H7 (cell line): Measurements from ENCODE around the gene CTNNA3. TPM values are rescaled to one million over a fixed set of nuclear protein-coding genes. Genes with fewer than 3 reads are reported as not detected.

Experiments
- DNase-seq: peaks from one replicate; pipeline ENCODE4 v3.0.0; 2012
- H3K27me3 ChIP-seq: 2 replicates; pipeline ENCODE4 v1.6.0; 2011; ENCODE audit warnings: mild to moderate bottlenecking, low read length; ENCODE audit not compliant: control insufficient read depth, insufficient read depth
- H3K36me3 ChIP-seq: replicated peaks from 2 replicates; pipeline ENCODE4 v1.5.1; 2011; ENCODE audit warnings: low read length; ENCODE audit not compliant: control insufficient read depth, insufficient read depth
- H3K4me3 ChIP-seq: 2 replicates; pipeline ENCODE4 v1.5.1; 2011; ENCODE audit warnings: low read depth, mild to moderate bottlenecking, control low read depth, low read length, moderate library complexity; ENCODE audit not compliant: insufficient read depth
- total RNA-seq: library from RNA; depleted of rRNA; stranded (reverse); fragments of >200 nt; shearing (Covaris generic); gene quantifications from 2 replicates; pipeline ENCODE4 v1.2.3, GENCODE V29; 2014

Gene CTNNA3
- total RNA-seq, 1 experiment from 2014 or later = 10.6 TPM

DNA sequence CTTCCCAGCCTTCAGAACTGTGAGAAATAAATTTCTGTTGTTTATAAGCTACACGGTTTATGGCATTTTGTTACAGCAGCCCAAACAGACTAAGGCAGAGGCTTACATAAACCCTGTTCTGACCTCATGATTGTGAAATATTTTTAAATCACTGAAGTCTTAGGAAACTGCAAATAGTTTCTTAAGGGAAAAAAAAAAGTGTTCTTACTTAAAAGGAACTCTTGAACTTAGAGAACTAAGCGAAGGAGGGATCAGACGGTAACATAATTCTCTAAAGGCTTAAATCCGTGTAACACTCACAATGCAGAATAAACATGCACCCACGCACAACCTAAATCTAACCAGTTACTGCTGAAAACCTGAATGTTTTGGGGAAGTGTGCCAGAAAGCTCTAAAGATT lies 1519.2 kb downstream of the CTNNA3 start:
- Histone ChIP-seq H3K4me3 (no peak overlapping the region), H3K27me3 (no peaks in the 10 kb centered on the region), H3K36me3 (no peaks in the 10 kb centered on the region)
- no peak for DNase-seq

GRCh38 chr10:66167816-66168215 lies 1528.2 kb downstream of the CTNNA3 start:
- Histone ChIP-seq H3K36me3 (no peaks in the 10 kb centered on the region), H3K4me3 (no peak overlapping the region), H3K27me3 (no peaks in the 10 kb centered on the region)
- DNase-seq = no peak

DNA sequence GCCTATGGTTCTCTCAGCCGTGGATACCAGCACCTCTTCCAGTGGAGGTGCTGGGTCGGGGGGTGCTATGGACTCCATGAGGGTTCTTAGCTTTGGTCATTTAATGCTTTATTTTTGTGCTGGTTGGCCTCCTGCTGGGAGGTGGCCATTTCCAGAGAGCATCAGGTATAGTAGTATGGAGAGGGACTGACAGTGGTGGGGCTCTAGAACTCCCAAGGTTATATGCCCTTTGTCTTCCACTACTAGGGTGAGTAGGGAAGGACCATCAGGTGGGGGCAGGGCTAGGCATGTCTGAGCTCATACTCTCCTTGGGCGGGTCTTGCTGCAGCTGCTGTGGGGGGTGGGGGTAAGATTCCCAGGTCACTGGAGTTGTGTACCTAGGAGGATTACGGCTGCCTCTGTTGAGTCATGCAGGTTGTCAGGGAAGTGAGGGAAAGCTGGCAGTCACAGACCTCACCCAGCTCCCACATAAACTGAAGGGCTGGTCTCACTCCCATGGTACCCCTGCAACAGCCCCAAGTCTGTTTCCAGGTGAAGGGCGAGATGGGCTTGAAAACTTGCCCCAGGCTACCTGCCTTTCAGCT lies 1533.3 kb downstream of the CTNNA3 start:
- no peaks in the 10 kb centered on the region for H3K27me3 ChIP-seq
- H3K4me3 ChIP-seq = no peak overlapping the region
- DNase-seq = no peak
- H3K36me3 ChIP-seq = no peaks in the 10 kb centered on the region

DNA sequence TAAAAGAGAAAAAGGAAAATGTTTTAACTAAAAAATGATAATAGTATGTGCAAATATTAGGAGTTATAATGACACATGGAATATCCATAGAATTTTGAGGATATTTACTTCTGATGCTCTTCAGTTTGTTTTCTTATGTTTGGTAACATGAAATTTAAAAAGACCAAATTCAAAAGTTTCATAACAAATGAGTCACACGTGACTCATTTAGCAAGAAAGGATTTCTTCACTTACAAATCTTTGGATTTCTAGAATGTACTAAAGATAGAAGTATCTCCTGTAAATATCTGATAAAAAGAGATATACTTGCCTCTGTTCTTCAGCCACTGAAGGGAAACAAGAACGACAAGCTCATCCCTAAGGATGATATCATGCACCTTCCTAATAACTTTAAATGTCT lies 1544.6 kb downstream of the CTNNA3 start:
- no peaks in the 10 kb centered on the region for H3K36me3 ChIP-seq
- H3K27me3 ChIP-seq = no peaks in the 10 kb centered on the region
- DNase-seq = no peak
- H3K4me3 ChIP-seq = no peak overlapping the region

DNA sequence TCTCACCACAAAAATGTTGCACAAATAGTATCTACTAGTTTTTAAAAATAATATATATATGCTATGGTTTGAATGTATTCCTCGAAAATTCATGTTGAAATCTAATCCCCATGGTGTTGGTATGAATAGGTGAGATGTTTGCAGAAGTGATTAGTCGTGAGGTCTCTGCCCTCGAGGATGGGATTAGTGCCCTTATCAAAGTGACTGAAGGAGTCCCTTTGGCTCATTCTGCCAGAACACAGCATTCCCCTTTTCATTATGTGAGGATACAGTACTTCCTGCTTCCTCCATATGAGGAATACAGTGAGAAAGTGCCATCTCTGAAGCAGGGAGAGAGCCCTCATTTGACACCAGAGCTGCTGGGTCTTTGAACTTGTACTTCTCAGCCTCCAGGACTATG lies 1547.7 kb downstream of the CTNNA3 start:
- no peaks in the 10 kb centered on the region for H3K27me3 ChIP-seq
- H3K36me3 ChIP-seq = no peaks in the 10 kb centered on the region
- DNase-seq = no peak

GRCh38 chr10:66144016-66144415 lies 1552.0 kb downstream of the CTNNA3 start:
- H3K4me3 ChIP-seq = no peak overlapping the region
- DNase-seq = no peak
- no peaks in the 10 kb centered on the region for H3K36me3 ChIP-seq
- H3K27me3 ChIP-seq = no peaks in the 10 kb centered on the region

More for the DNA sequence above, 1547.7 kb downstream of the CTNNA3 start:
- no peak overlapping the region for H3K4me3 ChIP-seq

- Histone ChIP-seq H3K36me3 (no peaks in the 10 kb centered on the region), H3K4me3 (no peak overlapping the region), H3K27me3 (no peaks in the 10 kb centered on the region)
- no peak for DNase-seq
Measured at GRCh38 chr10:66102756-66103155, 1593.2 kb downstream of the CTNNA3 start.

GRCh38 chr10:66098595-66099480 lies 1597.2 kb downstream of the CTNNA3 start:
- Histone ChIP-seq H3K36me3 (no peaks in the 10 kb centered on the region), H3K27me3 (no peaks in the 10 kb centered on the region), H3K4me3 (no peak overlapping the region)
- DNase-seq = no peak

GRCh38 chr10:66095610-66096009 lies 1600.4 kb downstream of the CTNNA3 start:
- DNase-seq = no peak
- Histone ChIP-seq H3K27me3 (no peaks in the 10 kb centered on the region), H3K36me3 (no peaks in the 10 kb centered on the region), H3K4me3 (no peak overlapping the region)

DNA sequence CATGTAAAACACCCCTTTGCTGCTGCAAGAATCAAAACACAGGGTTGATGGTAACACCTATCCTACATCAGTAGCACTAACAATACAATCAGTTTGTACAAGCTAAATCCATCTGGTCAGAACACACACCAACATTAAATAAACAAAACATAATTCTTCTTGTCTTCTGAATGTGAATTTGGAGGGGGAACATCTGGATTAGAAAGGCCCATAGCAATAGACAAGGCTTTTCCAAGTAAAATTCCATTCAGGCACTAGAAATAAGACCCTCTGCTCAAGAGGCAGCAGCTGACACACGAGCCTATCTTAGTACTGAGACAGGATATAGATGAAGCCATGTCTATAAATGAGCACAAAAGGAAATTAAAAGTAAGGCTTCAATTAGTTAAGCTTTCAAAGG lies 1610.1 kb downstream of the CTNNA3 start:
- DNase-seq = no peak
- no peak overlapping the region for H3K4me3 ChIP-seq
- H3K36me3 ChIP-seq = no peaks in the 10 kb centered on the region
- H3K27me3 ChIP-seq = no peaks in the 10 kb centered on the region; the same call in 1 of the 2 replicates

DNA sequence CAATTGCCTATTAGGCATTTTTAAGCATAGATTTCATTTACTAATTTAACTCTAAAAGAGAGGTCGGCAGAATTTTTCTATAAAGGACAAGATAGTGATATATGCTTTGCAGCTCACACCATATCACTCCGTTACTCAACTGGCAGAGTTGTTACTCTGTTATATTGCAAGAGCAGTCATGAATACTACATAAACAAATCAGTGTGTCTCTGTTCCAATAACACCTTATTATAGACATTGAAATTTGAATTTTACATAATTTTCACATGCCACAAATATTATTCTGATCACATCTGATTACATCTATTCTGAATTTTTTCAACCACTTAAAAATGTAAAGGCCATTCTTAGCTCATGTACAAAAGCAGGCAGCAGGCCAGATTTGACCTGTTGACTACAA lies 1624.1 kb downstream of the CTNNA3 start:
- DNase-seq = no peak
- H3K27me3 ChIP-seq = no peaks in the 10 kb centered on the region
- H3K4me3 ChIP-seq = no peak overlapping the region
- no peaks in the 10 kb centered on the region for H3K36me3 ChIP-seq

DNA sequence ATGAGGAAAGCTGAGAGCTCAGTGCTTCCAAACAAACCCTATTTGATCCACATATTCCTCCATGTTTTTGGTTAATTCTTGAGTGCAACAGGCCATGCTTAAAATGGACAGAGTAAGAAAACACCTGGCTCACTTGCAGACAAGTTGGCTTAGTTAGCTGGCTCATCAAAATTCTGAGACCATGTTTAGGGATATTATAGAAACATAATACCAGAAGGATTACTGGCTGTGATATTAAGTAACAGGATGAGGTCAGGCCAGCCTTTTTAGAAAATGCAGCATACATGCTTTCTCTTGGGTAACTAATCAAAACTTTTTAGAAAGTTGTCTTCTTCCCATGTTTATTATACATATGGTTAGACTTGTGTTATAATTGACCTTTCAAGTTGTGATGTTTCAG lies 1637.4 kb downstream of the CTNNA3 start:
- H3K27me3 ChIP-seq = no peaks in the 10 kb centered on the region
- no peak for DNase-seq
- no peaks in the 10 kb centered on the region for H3K36me3 ChIP-seq
- H3K4me3 ChIP-seq = no peak overlapping the region

DNA sequence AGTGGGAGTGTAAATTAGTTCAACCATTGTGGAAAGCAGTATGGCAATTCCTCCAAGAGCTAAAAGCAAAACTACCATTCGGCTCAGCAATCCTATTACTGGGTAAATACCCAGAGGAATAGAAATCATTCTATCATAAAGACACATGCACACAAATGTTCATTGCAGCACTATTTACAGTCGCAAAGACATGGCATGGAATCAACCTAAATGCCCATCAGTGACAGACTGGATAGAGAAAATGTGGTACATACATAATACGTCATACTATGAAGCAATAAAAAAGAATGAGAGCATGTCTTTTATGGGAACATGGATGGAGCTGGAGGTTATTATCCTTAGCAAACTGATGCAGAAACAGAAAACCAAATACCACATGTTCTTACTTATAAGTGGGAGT lies 1646.7 kb downstream of the CTNNA3 start:
- H3K36me3 ChIP-seq = no peaks in the 10 kb centered on the region
- no peaks in the 10 kb centered on the region for H3K27me3 ChIP-seq
- DNase-seq = no peak
- H3K4me3 ChIP-seq = no peak overlapping the region

- H3K36me3 ChIP-seq = no peaks in the 10 kb centered on the region
- no peak for DNase-seq
- H3K4me3 ChIP-seq = no peak overlapping the region
- H3K27me3 ChIP-seq = no peaks in the 10 kb centered on the region
Measured at GRCh38 chr10:66045859-66046258, 1650.1 kb downstream of the CTNNA3 start.

- DNase-seq = no peak
- Histone ChIP-seq H3K36me3 (no peaks in the 10 kb centered on the region), H3K27me3 (no peaks in the 10 kb centered on the region), H3K4me3 (no peak overlapping the region)
Measured at GRCh38 chr10:66041771-66042170, 1654.2 kb downstream of the CTNNA3 start.
